RWPE1 (cell line): Measurements from ENCODE around the gene CKS1B.

Source experiments
- CTCF ChIA-PET: fragments of 350-600 bp; sonication (Branson Sonifier 250); formaldehyde crosslinking; extraction: SDS; loops from one replicate; lab custom pipeline; 2021; lab: Yijun Ruan, JAX
- POLR2A ChIA-PET: fragments of 400-600 bp; formaldehyde crosslinking; extraction: SDS; loops from one replicate; lab custom pipeline; 2020; ENCODE audit warnings: antibody characterized with exemption; ENCODE audit not compliant: low non-redundant PET; lab: Yijun Ruan, JAX
- DNase-seq: peaks from one replicate; pipeline ENCODE4 v3.0.0; 2012; ENCODE audit warnings: low spot score
- H3K27ac ChIP-seq: fragments of 450-650 bp; 2 replicates; pipeline ENCODE4 v1.5.1; 2017
- TF ChIP-seq, protein P1 (sequence below): fragments of 450-650 bp; conservative IDR thresholded peaks from 2 replicates; pipeline ENCODE4 v1.5.1; 2017; ENCODE audit warnings: low read depth, mild to moderate bottlenecking

CKS1B gene

DNA sequence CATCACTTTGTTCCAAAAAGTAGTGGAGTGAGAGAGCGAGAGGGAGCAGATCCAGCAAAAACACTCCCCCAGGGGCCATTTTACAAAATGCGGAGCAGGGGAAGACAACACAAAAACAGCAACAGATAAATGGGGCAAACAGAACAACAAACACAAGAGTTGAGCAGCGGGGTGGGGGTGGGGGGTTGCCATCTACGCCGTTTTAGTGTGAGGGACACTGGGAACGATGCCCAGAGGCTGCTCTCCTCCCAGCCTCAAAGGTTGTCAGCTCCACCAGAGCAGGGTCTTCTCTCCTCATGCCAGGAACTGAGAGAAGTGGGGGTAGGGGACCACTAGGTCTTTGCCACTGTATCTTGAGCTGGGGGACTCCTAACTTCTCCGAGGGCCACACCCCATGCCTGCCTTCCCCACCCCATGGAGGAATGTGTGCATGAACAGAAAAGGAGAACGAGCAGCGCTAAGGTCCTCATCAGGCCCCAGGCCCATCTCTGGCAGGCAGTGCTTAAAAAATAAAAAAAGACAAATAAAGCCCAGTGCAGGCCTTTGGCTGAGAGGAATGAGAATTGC lies 17.3 kb upstream of the CKS1B start:
- no peak for DNase-seq
- CTCF ChIA-PET, result interaction anchor here (0.5 to 1.2 kb wide), 3 partner anchors 33 to 799 kb away, joined by 3 to 5 read pairs (median 4); partner anchors contain the start of gene MTX1
- H3K27ac ChIP-seq, result peak overlapping the region; percentile 80
- POLR2A ChIA-PET, result interaction anchor here (0.6 kb wide), 1 partner anchor 580 kb away, joined by 3 read pairs; no protein-coding TSS in a partner anchor
- TF ChIP-seq, protein P1, sequence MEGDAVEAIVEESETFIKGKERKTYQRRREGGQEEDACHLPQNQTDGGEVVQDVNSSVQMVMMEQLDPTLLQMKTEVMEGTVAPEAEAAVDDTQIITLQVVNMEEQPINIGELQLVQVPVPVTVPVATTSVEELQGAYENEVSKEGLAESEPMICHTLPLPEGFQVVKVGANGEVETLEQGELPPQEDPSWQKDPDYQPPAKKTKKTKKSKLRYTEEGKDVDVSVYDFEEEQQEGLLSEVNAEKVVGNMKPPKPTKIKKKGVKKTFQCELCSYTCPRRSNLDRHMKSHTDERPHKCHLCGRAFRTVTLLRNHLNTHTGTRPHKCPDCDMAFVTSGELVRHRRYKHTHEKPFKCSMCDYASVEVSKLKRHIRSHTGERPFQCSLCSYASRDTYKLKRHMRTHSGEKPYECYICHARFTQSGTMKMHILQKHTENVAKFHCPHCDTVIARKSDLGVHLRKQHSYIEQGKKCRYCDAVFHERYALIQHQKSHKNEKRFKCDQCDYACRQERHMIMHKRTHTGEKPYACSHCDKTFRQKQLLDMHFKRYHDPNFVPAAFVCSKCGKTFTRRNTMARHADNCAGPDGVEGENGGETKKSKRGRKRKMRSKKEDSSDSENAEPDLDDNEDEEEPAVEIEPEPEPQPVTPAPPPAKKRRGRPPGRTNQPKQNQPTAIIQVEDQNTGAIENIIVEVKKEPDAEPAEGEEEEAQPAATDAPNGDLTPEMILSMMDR, result no peak

DNA sequence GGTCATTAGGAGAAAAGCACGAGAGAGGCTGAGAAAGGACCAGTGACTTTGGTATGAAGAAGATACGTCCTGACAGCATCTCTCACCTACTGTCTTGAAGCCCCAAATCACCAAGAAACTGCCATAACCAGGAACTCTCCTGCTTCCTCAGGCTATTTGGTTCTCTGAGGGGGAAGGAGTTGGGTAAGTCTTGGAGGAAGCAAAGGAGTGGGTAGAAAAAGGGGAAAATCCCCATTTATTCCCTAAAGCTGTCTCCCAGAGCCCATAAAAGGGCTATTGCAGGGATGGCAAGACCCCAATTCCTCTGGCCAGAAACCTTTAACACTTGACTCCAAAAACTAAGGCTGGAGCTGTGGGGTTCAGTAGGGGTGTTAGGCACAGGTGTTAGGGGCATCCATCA lies 16.4 kb upstream of the CKS1B start:
- ChIA-PET CTCF (no interaction called here), POLR2A (interaction anchor here (0.5 kb wide), 1 partner anchor 16 kb away, joined by 3 read pairs; no protein-coding TSS in a partner anchor)
- H3K27ac ChIP-seq, result peak overlapping the region; percentile 57
- TF ChIP-seq, protein P1, result no peak
- no peak for DNase-seq

DNA sequence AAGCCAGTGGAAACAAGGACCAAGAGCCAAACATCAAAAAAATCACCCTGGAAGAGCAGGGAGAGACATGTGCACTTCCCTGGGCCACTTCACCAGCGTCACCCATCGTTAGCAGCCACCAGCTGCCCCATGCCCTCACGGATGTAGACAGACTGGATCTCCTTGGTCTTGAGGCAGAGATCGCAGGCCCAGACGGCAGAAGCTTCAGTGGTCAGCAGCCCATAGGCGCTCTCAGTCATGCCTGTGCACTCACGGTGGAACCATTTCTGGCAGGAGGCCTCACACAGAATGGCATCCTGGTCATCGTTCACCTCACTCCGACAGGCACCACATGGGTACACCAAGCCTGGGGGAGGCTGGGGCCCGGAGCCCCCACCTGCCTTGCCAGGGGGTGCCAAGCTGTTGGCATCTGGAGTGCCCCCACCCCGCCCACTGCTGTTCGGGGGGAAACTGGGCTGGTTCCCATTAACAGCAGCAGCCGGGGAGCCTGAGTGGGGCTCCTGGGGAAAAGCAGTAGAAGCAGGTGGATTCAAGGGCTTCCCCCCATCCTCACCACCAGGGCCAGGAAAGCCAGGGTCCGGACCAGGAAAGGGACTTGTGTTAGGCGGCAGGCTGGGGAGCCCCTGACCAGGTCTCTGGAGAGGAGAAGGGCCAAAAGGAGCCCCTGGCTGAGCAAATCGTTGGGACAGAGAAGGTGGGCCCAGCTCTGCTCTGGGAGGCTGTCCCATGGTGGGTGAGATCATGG lies 15.6 kb upstream of the CKS1B start:
- peak overlapping the region; percentile 57 for H3K27ac ChIP-seq
- TF ChIP-seq, protein P1, result no peak
- CTCF ChIA-PET, result no interaction called here
- POLR2A ChIA-PET, result interaction anchor here (0.5 kb wide), 1 partner anchor 15 kb away, joined by 3 read pairs; no protein-coding TSS in a partner anchor
- DNase-seq, result no peak

DNA sequence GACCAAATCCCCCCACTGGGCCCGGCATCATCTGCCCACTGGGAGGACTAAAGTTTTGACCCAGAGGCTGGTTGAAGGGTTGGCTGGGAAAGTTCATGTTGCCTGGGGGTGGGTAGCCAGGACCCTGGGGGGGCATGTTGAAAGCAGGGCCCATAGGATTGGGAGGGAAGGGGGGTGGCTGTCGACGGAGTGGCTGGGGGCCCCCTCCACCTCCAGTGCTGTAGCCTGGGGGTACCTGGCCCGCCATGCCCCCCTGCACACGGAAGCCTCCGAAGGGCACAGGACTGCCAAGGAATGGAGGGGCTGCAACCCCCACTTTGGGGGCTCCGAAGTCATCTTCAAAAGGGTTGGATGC lies 15.1 kb upstream of the CKS1B start:
- H3K27ac ChIP-seq, result peak overlapping the region; percentile 57
- POLR2A ChIA-PET, result no interaction called here
- no peak for DNase-seq
- CTCF ChIA-PET, result no interaction called here
- TF ChIP-seq, protein P1, result no peak

DNA sequence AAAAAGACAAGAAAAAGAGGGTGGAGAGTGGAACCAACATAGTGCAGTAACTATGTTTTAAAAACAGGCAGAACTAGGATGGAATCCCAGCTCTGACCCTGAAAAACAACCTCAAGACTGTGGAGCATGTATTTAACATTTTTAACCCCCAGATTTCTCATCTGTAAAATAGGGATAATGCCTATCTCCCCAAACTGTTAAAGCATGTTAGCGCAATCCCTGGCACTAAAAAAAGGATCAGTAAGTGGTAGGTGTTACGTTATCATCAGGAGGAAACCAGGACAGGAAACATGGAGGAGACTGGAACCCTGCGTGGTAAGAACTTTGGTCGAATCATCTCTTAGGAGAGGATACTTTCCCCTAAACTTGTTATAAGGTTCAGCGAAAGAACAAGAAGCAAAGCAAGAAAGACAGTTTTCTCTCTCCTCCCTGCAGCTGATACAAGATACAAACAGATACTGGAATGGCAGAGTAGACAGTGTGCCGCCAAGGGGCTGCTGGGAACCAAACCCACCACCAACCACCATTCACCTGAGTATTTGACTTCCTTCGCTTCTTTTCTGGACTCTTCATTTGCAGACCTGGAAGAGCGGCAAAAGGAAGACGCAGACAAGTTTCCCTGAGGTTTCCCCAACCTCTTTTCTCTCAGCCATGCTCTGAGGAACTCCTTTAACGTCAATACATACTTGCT lies 13.9 kb upstream of the CKS1B start:
- TF ChIP-seq, protein P1, result no peak
- ChIA-PET POLR2A (interaction anchor here (0.6 to 2.4 kb wide), 2 partner anchors 11 to 36 kb away, joined by 3 to 24 read pairs; partner anchors contain the start of gene SHC1), CTCF (interaction anchor here (0.7 to 2.0 kb wide), 5 partner anchors 17 to 357 kb away, joined by 3 to 8 read pairs (median 5); no protein-coding TSS in a partner anchor)
- H3K27ac ChIP-seq, result peak overlapping the region; percentile 100
- DNase-seq, result no peak
